HG03108 (cell line): ENCODE results near the gene SBDS.

Source experiments
- ATAC-seq: cut with Tn5 transposase; IDR thresholded peaks from one replicate; pipeline ENCODE4 v1.9.1; 2021; ENCODE audit warnings: moderate library complexity; ENCODE audit not compliant: unreplicated experiment

SBDS gene

DNA sequence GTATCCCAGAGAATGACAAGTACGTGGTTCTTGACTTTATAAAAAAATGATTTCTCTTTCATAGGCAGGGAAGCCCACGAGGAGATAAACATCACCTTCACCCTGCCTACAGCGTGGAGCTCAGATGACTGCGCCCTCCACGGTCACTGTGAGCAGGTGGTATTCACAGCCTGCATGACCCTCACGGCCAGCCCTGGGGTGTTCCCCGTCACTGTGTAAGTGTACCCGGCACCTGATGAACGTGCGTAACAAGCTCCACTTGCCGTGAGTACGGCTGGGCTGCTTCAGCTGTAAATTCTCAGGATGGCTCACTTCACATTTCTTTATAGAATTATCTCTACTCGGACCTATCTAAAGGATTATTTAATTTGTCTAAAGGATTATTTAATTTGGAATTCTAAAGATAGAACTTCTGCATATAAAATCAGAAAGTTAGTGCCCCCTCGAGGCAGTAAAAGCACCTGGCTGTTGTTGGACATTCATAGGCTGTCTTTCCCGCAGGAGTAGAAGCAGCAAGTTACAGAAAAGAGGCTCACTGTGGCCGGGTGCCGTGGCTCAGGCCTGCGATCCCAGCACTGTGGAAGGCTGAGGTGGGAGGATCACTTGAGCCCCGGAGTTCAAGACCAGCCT, 46.8 kb downstream of the SBDS start:
- ATAC-seq = no peak

DNA sequence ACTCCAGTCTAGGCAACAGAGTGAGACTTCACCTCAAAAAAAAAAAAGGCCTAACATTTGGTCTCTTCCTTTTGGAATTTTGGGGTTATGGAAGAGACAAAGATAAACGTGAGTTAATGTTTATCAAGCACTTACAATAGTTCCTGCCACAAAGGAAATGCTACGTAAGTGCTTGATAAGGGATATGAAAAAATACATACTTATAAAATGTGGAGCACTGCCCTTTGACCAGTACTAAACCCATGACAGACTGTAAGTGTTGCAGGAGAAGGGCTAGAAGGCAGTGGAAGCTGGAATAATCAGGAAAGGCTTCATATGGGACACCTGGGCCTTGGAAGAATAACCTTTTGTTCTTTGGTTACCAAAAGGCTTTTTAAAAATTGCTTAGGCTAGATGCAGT, 48.8 kb downstream of the SBDS start:
- ATAC-seq = no peak

GRCh38 chr7:66939325-66939724, 56.1 kb downstream of the SBDS start:
- no peak for ATAC-seq

DNA sequence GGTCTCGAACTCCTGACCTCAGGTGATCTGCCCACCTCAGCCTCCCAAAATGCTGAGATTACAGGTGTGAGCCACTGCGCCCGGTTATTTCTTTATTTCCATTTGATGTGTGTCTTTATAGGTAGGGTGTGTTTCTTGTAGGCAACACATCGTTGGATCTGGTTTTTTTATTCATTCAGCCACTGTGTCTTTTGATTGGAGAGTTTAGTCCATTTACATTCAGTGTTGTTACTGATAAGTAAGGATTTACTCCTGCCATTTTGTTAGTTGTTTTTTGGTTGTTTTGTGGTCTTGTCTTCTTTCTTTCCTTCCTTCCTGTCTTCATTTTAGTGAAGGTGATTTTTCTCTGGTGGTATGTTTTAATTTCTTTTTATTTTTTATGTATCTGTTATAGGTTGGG, 57.4 kb downstream of the SBDS start:
- ATAC-seq = no peak
